H7 (cell line): ENCODE data around the gene PDLIM1. TPM values are rescaled to one million over a fixed set of nuclear protein-coding genes. Genes with fewer than 3 reads are reported as not detected.

Source experiments
- DNase-seq: peaks from one replicate; pipeline ENCODE4 v3.0.0; 2012
- H3K27me3 ChIP-seq: 2 replicates; pipeline ENCODE4 v1.6.0; 2011; ENCODE audit warnings: mild to moderate bottlenecking, low read length; ENCODE audit not compliant: control insufficient read depth, insufficient read depth
- H3K36me3 ChIP-seq: replicated peaks from 2 replicates; pipeline ENCODE4 v1.5.1; 2011; ENCODE audit warnings: low read length; ENCODE audit not compliant: control insufficient read depth, insufficient read depth
- H3K4me3 ChIP-seq: 2 replicates; pipeline ENCODE4 v1.5.1; 2011; ENCODE audit warnings: low read depth, mild to moderate bottlenecking, control low read depth, low read length, moderate library complexity; ENCODE audit not compliant: insufficient read depth
- total RNA-seq: library from RNA; depleted of rRNA; stranded (reverse); fragments of >200 nt; shearing (Covaris generic); gene quantifications from 2 replicates; pipeline ENCODE4 v1.2.3, GENCODE V29; 2014

The PDLIM1 gene
- total RNA-seq, 1 experiment from 2014 or later, result 32.4 TPM

DNA sequence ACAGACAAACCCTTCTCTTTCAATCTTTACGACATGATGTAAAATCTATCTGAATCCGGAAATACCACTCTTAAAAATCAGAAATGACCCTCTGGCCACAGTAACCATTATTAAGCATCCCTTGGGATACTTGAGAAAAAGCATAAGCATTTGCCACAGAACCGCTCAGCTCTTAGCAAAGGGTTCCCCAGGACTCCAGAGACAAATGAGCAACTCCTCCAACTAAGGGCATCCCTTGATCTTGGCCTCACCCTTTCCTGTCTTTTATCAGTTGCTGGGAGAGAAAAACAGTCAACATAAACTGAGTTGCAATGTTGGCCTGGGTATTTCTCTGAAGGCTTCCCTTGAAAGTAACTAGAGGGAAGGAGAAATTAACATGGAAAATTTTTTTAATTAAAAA lies 3.5 kb downstream of the PDLIM1 start:
- no peak for DNase-seq
- Histone ChIP-seq H3K4me3 (no peak overlapping the region), H3K36me3 (peaks cover 3% of the 10 kb centered on the region; the same call in 1 of the 2 replicates), H3K27me3 (peaks cover 10% of the 10 kb centered on the region)

DNA sequence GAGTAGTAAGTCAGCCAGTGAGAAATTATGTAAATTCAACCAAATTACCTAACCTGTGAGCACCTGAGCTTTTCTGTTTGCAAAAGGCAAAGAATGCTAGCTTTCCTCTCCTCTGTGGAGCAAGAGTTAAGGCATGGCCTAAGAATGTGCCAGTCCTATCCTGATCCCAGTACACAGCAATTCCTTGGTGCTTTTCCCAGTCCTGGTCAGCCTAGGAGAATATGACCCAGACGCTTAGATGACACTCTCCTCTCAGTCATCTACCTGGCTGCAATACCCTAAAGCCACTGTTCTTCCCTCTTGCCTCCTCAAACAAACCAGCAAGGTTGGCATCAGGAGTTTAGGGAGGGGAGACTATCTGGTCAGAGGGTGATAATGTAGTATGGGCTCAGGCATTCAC lies 4.1 kb downstream of the PDLIM1 start:
- peaks cover 9% of the 10 kb centered on the region for H3K27me3 ChIP-seq
- peaks cover 3% of the 10 kb centered on the region; the same call in 1 of the 2 replicates for H3K36me3 ChIP-seq
- H3K4me3 ChIP-seq, result no peak overlapping the region
- DNase-seq, result no peak

DNA sequence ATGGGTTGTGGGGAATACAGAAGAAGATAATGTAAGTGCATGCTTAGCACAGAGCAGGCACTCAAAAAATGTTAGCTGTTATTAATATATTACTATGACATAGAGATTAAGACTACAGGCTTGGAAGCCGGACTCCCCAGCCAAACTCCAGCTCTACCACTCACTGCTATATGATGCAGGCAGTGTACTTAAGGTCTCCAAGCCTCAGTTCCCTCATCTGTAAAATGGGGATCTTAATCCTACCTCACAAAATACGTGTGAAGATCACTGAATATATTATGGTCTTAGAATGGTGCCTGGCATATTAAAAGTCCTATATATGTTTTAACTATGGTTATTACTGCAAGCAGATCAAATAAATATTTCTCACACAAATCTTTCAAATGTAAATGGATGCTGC lies 5.2 kb downstream of the PDLIM1 start:
- Histone ChIP-seq H3K27me3 (peaks cover 6% of the 10 kb centered on the region; the same call in 1 of the 2 replicates), H3K4me3 (no peak overlapping the region), H3K36me3 (peaks cover 3% of the 10 kb centered on the region; the same call in 1 of the 2 replicates)
- no peak for DNase-seq

DNA sequence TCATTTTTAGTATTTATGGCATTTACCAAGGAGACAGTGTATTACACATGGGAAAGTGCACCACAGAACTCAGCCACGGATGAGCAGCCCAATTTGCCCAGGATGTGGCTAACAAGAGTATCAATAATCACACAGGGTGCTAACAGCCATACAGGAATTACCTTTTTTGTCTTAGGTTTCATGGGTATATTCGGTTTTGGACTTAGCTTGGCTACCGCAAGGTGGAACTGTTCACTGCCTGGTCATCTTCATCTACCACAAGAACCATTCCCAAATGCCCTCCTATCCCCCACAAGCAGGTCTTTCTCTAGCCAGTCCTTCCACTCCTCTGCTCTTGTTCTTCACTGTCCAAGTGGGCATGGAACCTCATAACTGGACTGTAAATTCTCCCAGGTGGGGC lies 6.0 kb downstream of the PDLIM1 start:
- H3K27me3 ChIP-seq, result peaks cover 1% of the 10 kb centered on the region; the same call in 1 of the 2 replicates
- H3K4me3 ChIP-seq, result no peak overlapping the region
- no peak for DNase-seq
- H3K36me3 ChIP-seq, result peaks cover 3% of the 10 kb centered on the region; the same call in 1 of the 2 replicates

DNA sequence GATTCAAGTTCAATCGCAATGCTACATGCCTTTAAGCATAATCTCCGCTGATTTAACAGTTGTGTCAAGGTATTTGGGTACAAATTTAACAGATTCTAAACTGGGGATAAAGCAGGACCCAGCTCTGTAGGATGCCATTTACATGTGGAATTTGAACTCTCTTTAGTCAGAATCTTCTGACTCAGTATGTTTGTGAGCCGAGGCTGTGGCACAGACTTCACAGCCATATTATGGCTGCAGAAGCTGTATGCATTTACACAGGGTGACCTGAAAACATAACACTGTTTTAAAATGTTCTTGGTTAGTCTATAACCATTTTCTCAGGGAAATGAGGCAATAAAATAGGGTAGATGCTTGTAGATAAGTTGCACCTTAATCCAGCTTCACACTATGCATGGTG lies 8.7 kb downstream of the PDLIM1 start:
- no peaks in the 10 kb centered on the region for H3K27me3 ChIP-seq
- no peak overlapping the region for H3K4me3 ChIP-seq
- no peak for DNase-seq
- peaks cover 2% of the 10 kb centered on the region; the same call in 1 of the 2 replicates for H3K36me3 ChIP-seq

DNA sequence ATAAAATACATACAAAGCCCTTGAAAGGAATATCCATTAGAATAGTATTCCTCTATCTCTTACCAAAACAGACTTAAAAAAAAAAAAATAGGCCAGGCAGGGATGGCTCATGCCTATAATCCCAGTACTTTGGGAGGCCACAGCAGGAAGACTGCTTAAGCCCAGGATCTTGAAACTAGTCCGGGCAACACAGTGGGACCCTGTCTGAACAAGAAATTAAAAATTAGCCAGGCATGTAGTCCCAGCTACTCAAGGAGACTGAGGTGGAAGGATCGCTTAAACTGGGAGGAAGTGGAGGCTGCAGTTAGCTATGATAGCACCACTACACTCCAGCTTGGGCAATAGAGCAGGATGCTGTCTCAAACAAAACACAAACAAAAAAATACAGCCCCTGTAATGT lies 9.6 kb downstream of the PDLIM1 start:
- no peaks in the 10 kb centered on the region for H3K36me3 ChIP-seq
- no peak for DNase-seq

DNA sequence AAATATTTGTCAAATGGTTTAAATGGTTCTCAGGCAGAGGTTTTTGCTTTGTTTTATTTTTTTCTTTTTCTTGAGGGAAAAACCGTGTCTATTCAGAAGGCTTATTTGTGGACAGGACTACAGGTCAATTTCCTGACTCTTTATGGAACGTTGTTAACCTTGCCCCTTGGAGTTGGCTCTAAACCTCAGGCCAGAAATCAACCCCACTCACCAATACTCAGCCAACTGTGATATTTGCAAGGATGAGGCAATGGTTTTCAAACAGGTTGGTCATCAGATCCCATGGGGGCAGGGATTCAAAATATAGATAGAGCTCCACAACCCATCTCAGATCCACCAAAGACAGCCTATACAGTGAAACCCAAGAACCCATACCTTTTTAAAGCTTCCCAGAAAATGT lies 10.2 kb downstream of the PDLIM1 start:
- no peaks in the 10 kb centered on the region for H3K36me3 ChIP-seq
- DNase-seq, result no peak
- no peaks in the 10 kb centered on the region for H3K27me3 ChIP-seq
- no peak overlapping the region for H3K4me3 ChIP-seq

More for the DNA sequence above, 9.6 kb downstream of the PDLIM1 start:
- Histone ChIP-seq H3K4me3 (no peak overlapping the region), H3K27me3 (no peaks in the 10 kb centered on the region)

DNA sequence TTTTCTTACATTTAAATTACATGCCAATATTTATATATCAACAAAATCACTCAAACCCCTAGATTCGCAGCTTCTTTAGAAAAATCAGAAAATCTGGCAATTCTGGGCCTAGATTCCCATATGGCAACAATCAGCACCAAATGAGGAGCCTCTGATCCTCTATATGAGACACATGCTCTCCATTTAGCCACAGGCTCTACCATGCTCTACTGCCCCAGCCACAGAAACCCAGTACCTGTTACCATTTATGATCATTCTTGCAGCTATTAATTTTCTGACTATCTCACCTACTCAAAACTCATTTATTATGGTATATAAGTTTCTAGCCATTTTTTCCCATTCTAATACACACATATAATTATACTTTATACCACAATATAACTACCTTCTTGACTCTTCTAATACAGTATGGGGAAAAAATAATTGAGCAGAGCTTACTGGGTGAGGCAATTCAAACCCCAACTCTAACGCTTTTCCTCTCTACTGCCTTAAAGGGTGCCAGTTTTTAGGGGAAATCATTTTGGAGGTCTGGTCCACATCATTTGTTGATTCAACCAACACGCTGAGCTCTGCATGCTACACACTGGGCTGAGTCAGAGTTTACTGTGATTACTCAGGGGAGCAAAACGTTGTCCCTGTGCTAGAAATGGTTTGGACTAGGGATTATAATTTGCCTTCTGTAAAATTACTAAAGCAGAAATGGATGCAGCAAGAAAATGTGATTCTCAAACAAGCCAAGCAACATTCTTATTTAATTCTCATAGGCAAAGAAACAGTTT lies 11.6 kb downstream of the PDLIM1 start:
- no peaks in the 10 kb centered on the region for H3K27me3 ChIP-seq
- H3K36me3 ChIP-seq, result no peaks in the 10 kb centered on the region
- no peak overlapping the region for H3K4me3 ChIP-seq
- DNase-seq, result no peak

DNA sequence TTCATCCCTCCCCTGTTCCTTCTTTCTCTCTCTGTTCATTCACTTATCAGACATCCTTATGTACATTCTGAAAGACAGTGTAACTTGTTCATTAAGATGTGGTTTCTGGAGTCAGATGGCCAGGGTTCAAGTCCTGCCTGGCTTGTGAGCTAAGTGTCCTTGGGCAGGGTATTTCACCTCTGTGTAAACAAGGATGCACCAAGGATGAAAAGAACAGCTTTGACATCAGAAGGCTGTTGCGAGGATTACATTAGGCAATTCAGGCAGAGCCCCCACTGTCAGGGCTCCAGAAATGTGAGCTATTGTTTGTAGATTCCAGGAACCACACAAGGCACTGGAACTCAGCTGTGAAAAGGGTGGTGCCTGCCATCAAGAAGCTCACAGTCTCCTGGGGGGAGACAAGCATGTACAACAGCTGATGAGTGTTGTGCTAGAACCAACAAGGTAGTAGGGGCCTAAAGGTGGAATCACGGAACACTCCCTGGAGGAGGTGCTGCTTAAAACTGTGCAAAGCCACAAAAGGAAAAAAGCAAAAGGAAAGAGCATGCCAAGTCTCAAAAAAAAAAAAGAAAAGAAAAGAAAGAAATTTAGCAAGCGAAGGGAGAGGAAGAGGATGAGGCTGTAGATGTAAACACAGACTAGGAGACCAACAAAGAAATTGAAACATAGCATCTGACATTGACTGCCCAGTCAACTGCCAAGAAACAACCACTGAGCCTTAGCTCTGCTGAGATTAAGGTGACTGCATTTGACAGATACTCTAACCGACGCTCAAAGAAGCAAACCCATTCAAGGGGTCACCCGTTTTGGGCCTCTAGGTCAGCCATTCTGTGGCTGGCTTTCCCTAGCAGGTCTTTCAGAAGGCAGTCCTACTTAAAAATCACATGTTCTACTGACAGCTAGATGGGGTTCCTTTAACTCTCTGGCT lies 12.5 kb downstream of the PDLIM1 start:
- no peaks in the 10 kb centered on the region for H3K27me3 ChIP-seq
- no peaks in the 10 kb centered on the region for H3K36me3 ChIP-seq
- no peak for DNase-seq
- no peak overlapping the region for H3K4me3 ChIP-seq

DNA sequence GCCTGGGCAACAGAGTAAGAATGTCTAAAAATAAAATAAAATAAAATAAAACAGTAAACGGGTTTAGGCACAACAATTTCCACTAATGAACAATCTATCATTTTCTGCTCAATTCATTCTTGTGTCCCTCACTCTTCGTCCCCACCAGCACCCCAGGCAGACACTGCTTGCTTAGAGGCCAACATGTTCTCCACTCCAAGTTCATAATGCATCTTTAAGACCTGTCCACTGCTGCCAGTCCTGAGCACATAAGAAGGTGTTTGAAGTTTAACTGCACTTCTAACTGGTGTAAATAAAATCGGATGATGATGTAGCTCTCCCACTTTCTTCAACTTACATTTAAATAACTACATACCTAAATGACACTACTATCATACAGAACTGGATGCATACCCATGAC lies 13.2 kb downstream of the PDLIM1 start:
- Histone ChIP-seq H3K27me3 (no peaks in the 10 kb centered on the region), H3K36me3 (no peaks in the 10 kb centered on the region), H3K4me3 (no peak overlapping the region)
- no peak for DNase-seq

DNA sequence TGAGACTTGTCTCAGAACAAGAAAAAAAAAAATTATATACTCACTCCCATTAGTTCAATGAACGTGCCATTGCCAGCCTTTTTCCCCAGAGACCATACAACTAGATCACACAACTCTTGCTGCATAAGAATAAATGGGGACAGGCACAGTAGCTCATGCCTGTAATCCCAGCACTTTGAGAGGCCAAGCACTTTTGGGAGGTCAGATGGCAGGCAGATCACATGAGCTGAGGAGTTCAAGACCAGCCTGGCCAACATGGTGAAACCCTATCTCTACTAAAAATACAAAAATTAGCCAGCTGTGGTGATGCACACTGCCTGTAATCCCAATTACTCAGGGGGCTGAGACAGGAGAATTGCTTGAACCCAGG lies 13.6 kb downstream of the PDLIM1 start:
- no peaks in the 10 kb centered on the region for H3K36me3 ChIP-seq
- no peak for DNase-seq
- H3K27me3 ChIP-seq, result no peaks in the 10 kb centered on the region
- no peak overlapping the region for H3K4me3 ChIP-seq

DNA sequence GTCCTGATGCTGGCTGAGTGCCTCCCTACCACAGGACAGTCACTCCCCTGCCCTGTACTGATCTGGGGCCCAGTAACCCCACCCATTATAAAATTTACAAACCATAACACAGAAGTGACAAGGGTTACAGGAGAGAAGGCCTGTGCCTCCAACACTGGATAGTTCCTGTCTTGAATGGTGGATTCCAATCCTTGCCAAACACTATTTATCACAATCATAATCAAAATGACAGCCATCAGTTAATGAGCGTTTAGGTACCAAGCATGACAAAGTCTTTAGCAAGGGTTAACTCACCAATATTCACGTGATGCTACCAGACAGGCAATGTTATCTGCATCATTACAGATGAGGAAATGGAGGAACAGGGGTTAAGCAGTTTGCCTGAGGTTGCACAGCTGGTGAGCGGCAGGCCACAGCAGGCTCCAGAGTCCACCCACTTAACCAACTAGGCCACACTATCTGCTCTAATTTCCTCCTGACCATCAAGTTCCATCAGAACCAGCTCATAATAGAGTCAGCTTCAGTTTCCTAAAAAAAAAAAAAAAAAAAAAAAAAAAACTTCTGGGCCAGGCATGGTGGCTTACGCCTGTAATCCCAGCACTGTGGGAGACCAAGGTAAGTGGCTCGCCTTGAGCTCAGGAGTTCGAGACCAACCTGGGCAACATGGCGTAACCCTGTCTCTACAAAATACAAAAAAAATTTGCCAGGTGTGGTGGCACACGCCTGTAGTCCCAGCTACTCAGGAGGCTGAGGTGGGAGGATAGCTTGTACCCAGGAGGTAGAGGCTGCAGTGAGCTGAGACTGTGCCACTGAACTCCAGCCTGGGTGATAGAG lies 14.2 kb downstream of the PDLIM1 start:
- no peak overlapping the region for H3K4me3 ChIP-seq
- no peak for DNase-seq
- no peaks in the 10 kb centered on the region for H3K36me3 ChIP-seq
- no peaks in the 10 kb centered on the region for H3K27me3 ChIP-seq

DNA sequence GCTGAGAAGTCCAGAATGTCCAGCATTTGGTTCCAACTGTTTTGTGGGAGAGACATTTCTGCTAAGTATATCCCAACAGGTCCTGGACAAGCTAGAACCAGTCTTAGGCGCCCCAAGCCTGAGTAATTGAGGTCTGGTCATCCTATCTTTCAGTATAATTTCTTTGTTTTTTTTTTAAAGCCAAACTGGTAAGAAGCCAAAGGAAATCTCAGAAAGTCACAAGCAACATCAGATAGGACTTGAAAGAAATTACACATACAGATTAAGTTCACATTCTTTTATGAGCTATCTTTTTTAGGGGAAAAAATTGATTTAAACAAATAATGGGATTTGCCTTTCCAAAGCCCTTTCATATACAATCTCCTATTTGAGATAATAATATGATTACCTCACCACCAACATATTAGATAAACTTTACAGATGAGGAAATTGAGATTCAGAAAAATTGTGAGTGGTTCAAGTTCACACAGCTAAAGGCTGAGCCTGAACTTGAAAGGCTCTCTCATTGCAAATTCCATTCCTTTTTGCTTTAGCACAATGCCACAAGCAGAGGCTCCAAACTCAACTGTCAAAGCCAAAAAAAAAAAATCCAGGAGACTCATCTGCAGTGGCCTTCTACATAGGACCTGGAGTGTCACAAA lies 15.0 kb downstream of the PDLIM1 start:
- no peak for DNase-seq
- Histone ChIP-seq H3K27me3 (no peaks in the 10 kb centered on the region), H3K4me3 (no peak overlapping the region), H3K36me3 (peaks cover 1% of the 10 kb centered on the region; the same call in 1 of the 2 replicates)
